ENCODE data around the gene KRIT1. TPM values are rescaled to one million over a fixed set of nuclear protein-coding genes. Genes with fewer than 3 reads are reported as not detected.

The KRIT1 gene
- polyA plus RNA-seq, 1 of the 3 experiments (the other 2 are of a cell fraction): 38.5 TPM

- no peak for DNase-seq
- H3F3A ChIP-seq (replicated peaks; ENCODE audit: insufficient read depth): peaks cover 9% of the 10 kb centered on the region
- H2AFZ ChIP-seq (ENCODE audit: low read depth): no peak overlapping the region
- no peak overlapping the region for H3K4me3 ChIP-seq (ENCODE audit: low read depth in 2 of 2, low read length in 1 of 2)
- H3K27ac ChIP-seq (ENCODE audit: low read depth in 2 of 2, low read length in 1 of 2): no peak overlapping the region
- no peaks in the 10 kb centered on the region for H3K9me2 ChIP-seq
- H3K4me2 ChIP-seq: no peak overlapping the region
- H3K79me2 ChIP-seq (ENCODE audit: insufficient read depth): no peaks in the 10 kb centered on the region
- 98% methylated on average over 3 of the region's 3 CpGs for WGBS (ENCODE audit: low lambda C conversion rate)
- H3K4me1 ChIP-seq (ENCODE audit: control insufficient read depth in 1 of 2, insufficient read depth in 2 of 2, low read depth in 1 of 2, low read length in 1 of 2): no peaks in the 10 kb centered on the region
- POLR2A ChIA-PET: no interaction called here
- peaks cover 71 to 96% of the 10 kb centered on the region in 2 experiments for H3K36me3 ChIP-seq (replicated peaks in 1 of 2; ENCODE audit: control insufficient read depth in 1 of 2, insufficient read depth in 2 of 2, low read length in 1 of 2)
- H3K27me3 ChIP-seq (ENCODE audit: insufficient read depth): no peaks in the 10 kb centered on the region
- no peaks in the 10 kb centered on the region for H3K9me3 ChIP-seq
- CTCF ChIA-PET: interaction anchor here (0.8 to 1.2 kb wide), 2 partner anchors 43 to 47 kb away, joined by 3 to 6 read pairs; partner anchors contain the start of gene LRRD1
- TF ChIP-seq JUND (IDR thresholded peaks at IDR 0.05) (no peak), GABPA (IDR thresholded peaks at IDR 0.05; ENCODE audit: low read depth) (no peak), NFIC (IDR thresholded peaks at IDR 0.05; ENCODE audit: borderline replicate concordance) (no peak), ZBTB33 (IDR thresholded peaks at IDR 0.05; ENCODE audit: borderline replicate concordance, low read depth) (no peak), IRF3 (IDR thresholded peaks at IDR 0.05; ENCODE audit: low read depth, low read length) (no peak)
- no peaks in the 10 kb centered on the region for H4K20me1 ChIP-seq (ENCODE audit: insufficient read depth)
- no peak overlapping the region for H3K9ac ChIP-seq
Observed at GRCh38 chr7:92221766-92222165, 23.9 kb downstream of the KRIT1 start.

- H2AFZ ChIP-seq (ENCODE audit: low read depth): no peak overlapping the region
- CTCF ChIA-PET: interaction anchor here (0.7 to 4.1 kb wide), 2 partner anchors 27 to 1363 kb away, joined by 3 to 15 read pairs; partner anchors contain the start of gene LRRD1
- POLR2A ChIA-PET: no interaction called here
Observed at GRCh38 chr7:92206672-92207071, 39.0 kb downstream of the KRIT1 start.

More at GRCh38 chr7:92206672-92207071, 39.0 kb downstream of the KRIT1 start:
- Histone ChIP-seq H3K36me3 (replicated peaks in 1 of 2; ENCODE audit: control insufficient read depth in 1 of 2, insufficient read depth in 2 of 2, low read length in 1 of 2) (peaks cover 60 to 90% of the 10 kb centered on the region in 2 experiments), H3K9me3 (peaks cover 8% of the 10 kb centered on the region), H4K20me1 (ENCODE audit: insufficient read depth) (no peaks in the 10 kb centered on the region), H3K9me2 (no peaks in the 10 kb centered on the region), H3K4me2 (no peak overlapping the region), H3K27ac (ENCODE audit: low read depth in 2 of 2, low read length in 1 of 2) (no peak overlapping the region), H3K4me1 (ENCODE audit: control insufficient read depth in 1 of 2, insufficient read depth in 2 of 2, low read depth in 1 of 2, low read length in 1 of 2) (no peaks in the 10 kb centered on the region), H3F3A (replicated peaks; ENCODE audit: insufficient read depth) (peaks cover 3% of the 10 kb centered on the region), H3K27me3 (ENCODE audit: insufficient read depth) (no peaks in the 10 kb centered on the region), H3K9ac (no peak overlapping the region), H3K4me3 (ENCODE audit: low read depth in 2 of 2, low read length in 1 of 2) (no peak overlapping the region), H3K79me2 (ENCODE audit: insufficient read depth) (peaks cover 28% of the 10 kb centered on the region)
- no peak for DNase-seq
- TF ChIP-seq REST (IDR thresholded peaks at IDR 0.05; ENCODE audit: low read depth, low read length) (no peak), MEF2A (IDR thresholded peaks at IDR 0.05; ENCODE audit: borderline replicate concordance, low read depth) (no peak), IRF3 (IDR thresholded peaks at IDR 0.05; ENCODE audit: low read depth, low read length) (no peak), ZBTB33 (IDR thresholded peaks at IDR 0.05; ENCODE audit: borderline replicate concordance, low read depth) (no peak), GATA2 (CRISPR knock-in tag; IDR thresholded peaks at IDR 0.05) (no peak), NFIC (IDR thresholded peaks at IDR 0.05; ENCODE audit: borderline replicate concordance) (no peak), NRF1 (IDR thresholded peaks at IDR 0.05; ENCODE audit: low read depth, low read length) (no peak), JUND (IDR thresholded peaks at IDR 0.05) (no peak), SIN3A (IDR thresholded peaks at IDR 0.05; ENCODE audit: borderline replicate concordance, low read depth, low read length) (no peak), ELF1 (IDR thresholded peaks at IDR 0.05) (no peak), TCF12 (IDR thresholded peaks at IDR 0.05) (no peak), RFX5 (IDR thresholded peaks at IDR 0.05; ENCODE audit: low read length) (no peak)
- WGBS (ENCODE audit: low lambda C conversion rate): 94% methylated on average over 1 of the region's 1 CpG
